Measurements from ENCODE around the gene DNAJC11.
"Not testable (repeated sequence)": the region's sequence is repeated elsewhere in the genome, so short reads cannot be mapped to it uniquely, and the experiment has no call there.

DNAJC11 gene

GRCh38 chr1:6623269-6623965 lies 78.2 kb downstream of the DNAJC11 start:
- DNase-seq: no peak

- DNase-seq: no peak
Observed at GRCh38 chr1:6622396-6623152, 79.0 kb downstream of the DNAJC11 start.

- no peak for DNase-seq
Observed at GRCh38 chr1:6621429-6622391, 79.9 kb downstream of the DNAJC11 start.

GRCh38 chr1:6619045-6619444 lies 82.6 kb downstream of the DNAJC11 start:
- DNase-seq: no peak

GRCh38 chr1:6614929-6615785 lies 86.5 kb downstream of the DNAJC11 start:
- no peak for DNase-seq

- peak; percentile 23 to 38 (median 30) for DNase-seq
Observed at GRCh38 chr1:6614019-6614928, 87.3 kb downstream of the DNAJC11 start.

- peak; percentile 99 to 100 (median 99) for DNase-seq
Observed at GRCh38 chr1:6613361-6614018, 88.1 kb downstream of the DNAJC11 start, which contains the start of gene PHF13. Gene PHF13 (plus strand): TSS chr1:6613731. CDS start chr1:6614067, 336 bp downstream.

- no peak for DNase-seq
Observed at GRCh38 chr1:6612641-6613360, 88.8 kb downstream of the DNAJC11 start.

- DNase-seq: no peak
Observed at GRCh38 chr1:6603915-6604558, 97.6 kb downstream of the DNAJC11 start.

GRCh38 chr1:6603238-6603914 lies 98.2 kb downstream of the DNAJC11 start:
- DNase-seq: peak in 2 of 4 experiments; percentile 26 to 29

- peak; percentile 71 to 85 (median 81) for DNase-seq
Observed at GRCh38 chr1:6602669-6603237, 98.9 kb downstream of the DNAJC11 start, which contains the start of gene KLHL21. Gene KLHL21 (minus strand): TSS chr1:6602869. CDS start chr1:6602817, 52 bp downstream.

- no peak for DNase-seq
Observed at GRCh38 chr1:6601923-6602668, 99.5 kb downstream of the DNAJC11 start.

- DNase-seq: peak; percentile 21 to 66 (median 48)
Observed at GRCh38 chr1:6601049-6601922, 100.3 kb downstream of the DNAJC11 start.

GRCh38 chr1:6600410-6601048 lies 101.1 kb downstream of the DNAJC11 start:
- no peak for DNase-seq

- DNase-seq: not testable (repeated sequence)
Observed at GRCh38 chr1:6599991-6600390, 101.6 kb downstream of the DNAJC11 start.
